ENCODE measurements around the gene SLC25A19.
"Not testable (repeated sequence)": the region's sequence is repeated elsewhere in the genome, so short reads cannot be mapped to it uniquely, and the experiment has no call there.

Gene SLC25A19

DNA sequence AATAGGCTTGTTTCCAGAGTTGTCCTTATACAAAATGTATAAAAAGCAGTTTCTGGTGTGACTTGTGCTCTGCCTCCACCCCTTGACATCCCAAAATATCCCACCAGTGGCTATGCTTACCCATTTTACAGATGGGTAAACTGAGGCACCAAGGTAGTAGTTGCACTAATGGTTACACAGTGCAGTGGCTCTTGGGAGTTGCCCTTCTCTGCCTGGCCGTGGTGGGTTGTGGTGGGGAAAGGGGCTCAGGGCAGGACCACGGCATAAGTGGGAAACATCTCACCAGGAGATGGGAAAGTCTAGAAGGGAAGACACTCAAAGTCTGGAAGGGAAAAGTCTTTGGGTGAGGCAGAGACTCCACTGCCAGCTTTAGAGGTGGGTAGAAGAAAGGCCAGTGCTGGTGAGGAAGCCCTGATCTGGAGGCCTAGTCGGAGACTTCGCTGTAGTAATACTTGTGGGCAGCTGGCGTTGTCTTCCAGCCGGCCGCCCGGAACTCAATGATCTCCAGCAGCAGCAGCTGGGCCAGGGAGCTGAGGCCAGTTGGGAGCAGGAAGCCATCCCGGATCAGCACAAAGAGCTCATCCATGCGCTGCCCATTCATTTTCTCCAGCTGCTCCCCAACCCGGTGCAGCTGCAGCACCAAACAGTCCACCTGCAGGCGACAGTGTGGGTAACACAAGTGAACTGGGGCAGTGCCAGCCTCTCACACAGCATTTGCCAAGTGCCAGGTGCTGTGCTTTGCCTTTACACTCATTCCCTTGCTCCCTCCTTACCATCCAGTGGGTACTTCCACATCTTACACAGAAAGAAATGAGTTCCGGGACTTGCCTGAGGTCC is 22.7 kb downstream of the SLC25A19 start:
- no peak for DNase-seq

DNA sequence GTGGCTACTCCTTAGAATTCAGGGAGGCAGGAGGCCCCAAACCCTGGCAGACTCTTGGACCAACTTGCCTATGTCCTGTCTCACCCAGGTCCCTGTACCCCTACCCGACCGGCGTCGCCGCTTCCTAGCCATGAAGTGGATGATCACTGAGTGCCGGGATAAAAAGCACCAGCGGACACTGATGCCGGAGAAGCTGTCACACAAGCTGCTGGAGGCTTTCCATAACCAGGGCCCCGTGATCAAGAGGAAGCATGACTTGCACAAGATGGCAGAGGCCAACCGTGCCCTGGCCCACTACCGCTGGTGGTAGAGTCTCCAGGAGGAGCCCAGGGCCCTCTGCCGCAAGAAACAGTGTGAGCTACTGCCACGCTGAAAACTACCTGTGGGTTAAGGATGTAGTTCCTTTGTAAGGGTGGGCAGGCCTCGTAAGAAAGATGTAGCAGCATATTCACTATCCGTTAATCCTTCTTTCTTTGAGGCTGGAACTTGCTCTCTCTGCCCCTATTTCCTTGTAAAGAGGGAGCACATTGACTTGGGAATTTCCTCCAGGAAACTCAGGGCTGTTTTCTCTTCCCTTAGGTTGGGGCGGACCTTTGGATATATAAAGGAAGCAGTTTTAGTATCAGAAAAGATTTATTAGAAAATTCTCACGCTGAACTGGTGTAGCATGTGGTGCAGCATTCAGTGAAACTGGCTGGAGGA is 23.5 kb downstream of the SLC25A19 start:
- DNase-seq = no peak

DNA sequence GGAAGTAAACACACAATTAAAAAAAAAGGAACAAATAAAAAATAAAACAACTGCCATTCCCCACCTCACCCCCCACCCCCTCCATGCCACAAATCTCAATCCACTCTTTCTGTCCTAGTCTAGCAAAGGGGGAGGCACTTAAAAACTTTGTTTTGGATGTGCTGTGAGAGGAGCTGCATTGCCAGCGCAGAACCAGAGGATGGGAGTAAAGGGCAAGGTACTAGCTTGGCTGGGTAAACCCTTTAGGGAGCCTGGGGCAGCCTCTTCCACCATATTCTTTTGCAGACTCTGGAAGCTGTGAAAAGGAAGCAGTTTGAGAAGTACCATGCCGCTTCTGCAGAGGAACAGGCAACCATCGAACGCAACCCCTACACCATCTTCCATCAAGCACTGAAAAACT is 26.2 kb downstream of the SLC25A19 start:
- DNase-seq = no peak

DNA sequence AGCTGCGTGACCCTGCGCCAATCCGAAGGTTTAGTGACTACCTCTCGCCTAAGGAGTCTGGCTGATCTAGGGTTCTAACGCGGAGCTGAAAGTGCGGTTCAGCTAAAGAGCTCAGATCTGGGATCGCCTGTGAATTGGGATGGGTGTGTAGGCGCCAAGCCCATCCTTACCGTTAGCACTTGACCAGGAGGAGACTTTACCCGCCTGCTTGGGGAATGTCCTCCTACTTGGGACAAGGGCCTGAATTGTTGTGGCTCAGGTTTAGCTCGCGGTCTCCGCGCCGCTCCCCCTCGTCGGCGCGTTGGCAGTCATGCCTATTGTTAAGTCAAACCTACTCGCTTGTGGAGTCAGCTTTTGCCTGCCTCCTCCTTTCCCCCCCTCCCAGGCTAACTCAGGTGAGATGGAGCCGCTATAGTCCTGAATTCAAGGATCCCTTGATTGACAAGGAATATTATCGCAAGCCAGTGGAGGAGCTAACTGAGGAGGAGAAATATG is 27.1 kb downstream of the SLC25A19 start:
- no peak for DNase-seq

DNA sequence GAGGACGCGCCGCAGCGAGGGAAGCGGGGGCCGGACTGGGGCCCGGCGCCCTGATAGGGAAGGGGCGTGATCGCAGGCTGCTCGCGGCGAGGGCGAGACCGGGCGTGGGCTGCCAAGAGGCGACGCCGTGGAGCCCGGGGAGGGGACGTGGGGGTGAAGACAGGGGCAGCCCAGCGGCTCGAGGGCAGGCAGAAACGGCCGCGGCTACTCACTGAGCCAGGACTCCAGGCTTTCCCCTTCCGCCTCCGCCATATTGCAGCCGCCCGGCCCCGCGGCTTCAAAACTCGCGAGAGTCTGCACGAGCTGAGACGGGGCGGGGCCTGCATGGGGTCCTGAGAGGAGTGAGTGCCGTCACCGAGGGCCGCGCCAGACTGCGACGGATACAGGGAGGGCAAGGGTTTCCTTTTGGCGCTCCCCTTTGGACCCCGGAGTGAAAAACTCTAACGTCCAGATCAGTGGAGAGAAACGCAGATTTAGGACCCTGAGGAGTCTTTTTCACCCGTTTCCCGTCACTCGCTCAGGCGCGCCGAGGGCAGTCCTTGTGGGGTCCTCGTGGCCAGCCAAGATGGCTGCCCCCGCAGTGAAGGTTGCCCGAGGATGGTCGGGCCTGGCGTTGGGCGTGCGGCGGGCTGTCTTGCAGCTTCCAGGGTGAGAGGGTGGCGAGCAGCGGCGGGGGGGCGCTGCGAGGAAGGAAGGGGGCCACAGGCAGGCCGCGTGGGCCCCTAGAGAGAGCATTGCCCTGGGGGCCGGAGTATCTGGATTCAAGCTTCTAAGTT is 27.7 kb downstream of the SLC25A19 start, which contains the start of the genes GGA3 and MRPS7:
Gene GGA3, minus strand, starts transcription at position 271 of the 776 bp plus-strand sequence. Its CDS starts 19 bp downstream, at position 252.
Gene MRPS7, plus strand, starts transcription at position 544 of the 776 bp plus-strand sequence. Its CDS starts 22 bp downstream, at position 566.
- DNase-seq = peak; percentile 93

DNA sequence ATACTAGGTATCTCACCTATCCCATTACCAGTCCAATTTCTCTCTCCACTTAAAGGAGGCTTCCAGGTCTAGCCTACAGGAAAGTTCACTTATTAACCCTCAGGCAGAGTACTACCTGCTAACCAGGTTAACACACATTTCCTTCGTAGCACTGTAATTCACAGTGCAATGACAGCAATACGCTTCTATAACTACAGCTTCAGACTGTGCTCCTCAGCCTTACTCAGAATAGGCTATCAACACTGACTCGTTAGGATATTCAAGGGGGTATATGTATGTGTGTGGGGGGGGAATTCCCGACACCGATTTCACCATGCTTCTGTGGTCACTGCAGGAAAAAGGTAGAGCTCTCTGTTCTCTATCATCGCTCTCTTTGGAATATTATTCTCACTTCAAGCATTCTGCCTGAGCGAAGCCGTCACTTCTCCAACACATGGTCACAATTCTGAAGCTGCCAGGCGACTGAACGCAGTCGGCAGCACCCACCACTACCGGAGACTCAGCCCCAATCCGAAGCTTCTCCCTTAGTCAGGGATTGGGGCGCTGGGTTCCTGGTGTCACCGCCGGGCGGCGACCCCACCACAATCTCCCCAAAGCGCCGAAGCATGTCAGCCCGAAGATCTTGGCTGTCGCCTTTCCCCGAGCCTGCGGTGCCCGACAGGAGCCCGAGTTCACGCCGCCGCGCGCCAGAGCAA is 28.4 kb downstream of the SLC25A19 start:
- no peak for DNase-seq

DNA sequence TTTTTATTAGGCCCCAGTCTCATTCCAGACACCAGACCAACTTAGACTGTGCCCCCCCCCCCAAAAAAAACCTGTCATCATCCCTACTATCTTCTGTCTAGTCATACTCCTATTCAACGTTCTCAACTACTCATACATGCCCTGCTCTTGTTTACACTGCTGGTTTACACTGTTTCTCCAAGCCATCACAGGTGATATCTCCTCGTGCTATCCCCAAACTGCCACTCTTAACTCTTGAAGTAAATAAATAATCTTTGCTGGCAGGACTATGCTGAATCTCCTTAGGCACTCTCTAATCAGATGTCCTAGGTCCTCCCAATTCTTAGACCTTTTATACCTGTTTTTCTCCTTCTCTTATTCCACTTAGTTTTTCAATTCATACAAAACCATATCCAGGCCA is 32.0 kb downstream of the SLC25A19 start:
- not testable (repeated sequence) for DNase-seq

DNA sequence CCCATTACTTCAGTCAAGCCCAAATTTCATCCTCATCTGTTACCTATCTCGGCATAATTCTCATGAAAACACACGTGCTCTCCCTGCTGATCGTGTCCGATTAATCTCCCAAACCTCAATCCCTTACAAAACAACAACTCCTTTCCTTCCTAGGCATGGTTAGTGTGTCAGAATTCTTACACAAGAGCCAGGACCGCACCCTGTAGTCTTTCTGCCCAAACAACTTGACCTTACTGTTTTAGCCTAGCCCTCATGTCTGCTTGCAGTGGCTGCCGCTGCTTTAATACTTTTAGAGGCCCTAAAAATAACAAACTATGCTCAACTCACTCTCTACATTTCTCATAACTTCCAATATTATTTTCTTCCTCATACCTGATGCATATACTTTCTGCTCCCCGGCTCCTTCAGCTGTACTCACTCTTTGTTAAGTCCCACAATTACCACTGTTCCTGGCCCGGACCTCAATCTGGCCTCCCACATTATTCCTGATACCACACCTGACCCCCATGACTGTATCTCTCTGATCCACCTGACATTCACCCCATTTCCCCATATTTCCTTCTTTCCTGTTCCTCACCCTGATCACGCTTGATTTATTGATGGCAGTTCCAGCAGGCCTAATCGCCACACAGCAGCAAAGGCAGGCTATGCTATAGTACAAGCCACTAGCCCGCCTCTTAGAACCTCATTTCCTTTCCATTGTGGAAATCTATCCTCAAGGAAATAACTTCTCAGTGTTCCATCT is 33.1 kb downstream of the SLC25A19 start:
- DNase-seq = not testable (repeated sequence)

DNA sequence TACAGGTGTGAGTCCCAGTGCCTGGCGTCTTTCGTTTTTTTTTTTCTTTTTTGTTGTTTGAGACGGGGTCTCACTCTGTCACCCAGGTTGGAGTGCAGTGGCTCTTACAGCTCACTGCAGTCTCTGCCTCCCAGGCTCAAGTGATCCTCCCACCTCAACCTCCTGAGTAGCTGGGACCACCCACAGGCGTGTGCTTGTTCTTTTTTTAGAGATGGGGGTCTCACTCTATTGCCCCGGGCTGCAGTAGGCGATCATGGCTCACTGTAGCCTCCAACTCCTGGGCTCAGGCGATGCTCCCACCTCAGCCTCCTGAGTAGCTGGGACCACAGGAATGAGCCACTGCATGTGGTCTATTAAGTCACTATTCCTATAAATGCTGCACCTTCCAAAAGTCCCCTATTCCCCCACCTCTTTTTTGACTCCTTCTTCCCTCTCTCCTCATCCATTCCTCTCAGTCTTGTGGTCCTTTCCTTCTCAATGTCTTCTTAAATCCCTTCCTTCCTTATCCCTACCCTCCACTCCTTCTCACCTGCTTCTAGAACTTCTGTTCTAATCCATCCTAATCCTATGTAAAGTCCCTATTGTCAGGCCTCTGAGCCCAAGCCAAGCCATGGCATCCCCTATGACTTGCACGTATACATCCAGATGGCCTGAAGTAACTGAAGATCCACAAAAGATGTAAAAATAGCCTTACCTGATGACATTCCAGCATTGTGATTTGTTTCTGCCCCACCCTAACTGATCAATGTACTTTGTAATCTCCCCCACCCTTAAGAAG is 37.0 kb downstream of the SLC25A19 start:
- DNase-seq = no peak

DNA sequence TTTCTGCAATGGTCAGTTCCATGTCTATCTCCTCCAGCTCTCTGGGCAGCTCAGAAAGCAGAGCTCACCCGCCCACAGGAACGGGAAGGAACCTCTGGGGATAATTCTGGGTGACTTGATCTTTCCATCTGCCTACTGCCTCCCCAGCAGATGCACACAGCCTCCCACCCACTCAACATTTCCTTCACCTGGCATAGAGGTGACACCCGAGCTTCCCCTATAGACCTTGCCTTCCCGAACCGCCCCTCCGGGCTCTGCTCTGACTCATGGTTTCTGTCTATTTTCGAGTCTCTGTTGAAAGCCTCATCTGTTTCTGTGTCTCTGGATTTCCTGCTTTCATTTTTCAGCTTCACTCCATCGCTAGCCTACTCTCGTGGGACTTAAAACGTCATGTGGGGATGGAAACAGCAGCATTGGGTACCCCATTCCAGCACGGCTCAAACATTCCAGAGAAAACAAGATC is 39.2 kb downstream of the SLC25A19 start:
- no peak for DNase-seq

DNA sequence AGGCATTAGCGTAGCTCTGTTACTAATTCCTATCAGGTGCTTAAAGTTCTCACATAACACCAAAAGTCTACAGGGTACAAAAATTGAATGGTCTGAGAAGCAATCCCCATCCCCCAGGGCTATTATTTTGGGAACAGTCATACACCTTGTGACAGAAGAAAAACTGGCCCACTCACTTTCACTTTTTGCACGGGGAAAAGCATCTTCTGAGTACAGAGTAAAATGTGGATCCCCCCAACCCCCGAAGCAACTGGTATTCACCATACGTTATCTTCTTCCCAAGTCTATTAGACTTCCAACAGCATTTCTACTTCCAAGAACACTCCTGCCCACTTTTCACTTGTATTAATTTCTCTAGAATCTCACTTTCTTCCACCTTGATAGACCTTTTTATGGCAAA is 39.7 kb downstream of the SLC25A19 start:
- DNase-seq = no peak

DNA sequence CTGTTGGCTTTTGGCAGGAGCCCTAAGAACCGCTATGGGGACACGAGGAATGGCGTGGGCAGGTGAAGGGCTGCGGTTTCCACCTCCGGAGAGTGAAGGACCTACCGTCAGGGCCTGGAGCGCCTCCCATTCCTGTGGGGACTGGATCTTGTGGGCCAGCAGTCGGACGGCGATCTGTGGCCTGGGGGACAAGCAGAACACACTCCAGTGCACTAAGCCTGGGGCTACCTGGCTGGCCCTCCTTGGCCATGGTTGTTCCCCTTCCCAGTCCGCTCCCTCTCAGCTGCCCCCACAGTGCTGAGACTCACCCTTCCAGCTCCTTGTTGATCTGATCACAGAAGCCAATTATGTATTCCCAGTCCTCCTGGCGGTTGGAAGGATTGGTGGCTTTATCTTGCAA is 42.8 kb downstream of the SLC25A19 start:
- DNase-seq = no peak

DNA sequence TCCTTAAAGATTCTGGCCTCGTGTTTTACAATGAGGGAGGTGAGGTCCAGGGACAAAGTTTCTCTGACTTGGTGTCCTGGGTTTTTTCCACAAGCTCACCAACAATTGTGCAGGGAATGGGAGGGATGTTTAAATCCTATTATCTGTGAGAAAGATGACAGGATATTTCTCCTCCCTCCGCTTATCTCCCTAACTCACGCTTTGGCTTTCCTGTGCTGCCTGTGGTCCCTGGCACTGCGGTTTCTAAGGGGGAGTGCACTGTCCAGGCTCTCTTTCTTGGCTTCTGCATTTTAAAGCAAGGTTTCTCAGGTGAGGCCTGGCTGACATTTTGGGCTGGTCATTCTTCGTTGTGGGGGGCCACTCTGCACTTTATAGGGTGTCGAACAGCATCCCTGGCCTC is 44.2 kb downstream of the SLC25A19 start:
- no peak for DNase-seq

DNA sequence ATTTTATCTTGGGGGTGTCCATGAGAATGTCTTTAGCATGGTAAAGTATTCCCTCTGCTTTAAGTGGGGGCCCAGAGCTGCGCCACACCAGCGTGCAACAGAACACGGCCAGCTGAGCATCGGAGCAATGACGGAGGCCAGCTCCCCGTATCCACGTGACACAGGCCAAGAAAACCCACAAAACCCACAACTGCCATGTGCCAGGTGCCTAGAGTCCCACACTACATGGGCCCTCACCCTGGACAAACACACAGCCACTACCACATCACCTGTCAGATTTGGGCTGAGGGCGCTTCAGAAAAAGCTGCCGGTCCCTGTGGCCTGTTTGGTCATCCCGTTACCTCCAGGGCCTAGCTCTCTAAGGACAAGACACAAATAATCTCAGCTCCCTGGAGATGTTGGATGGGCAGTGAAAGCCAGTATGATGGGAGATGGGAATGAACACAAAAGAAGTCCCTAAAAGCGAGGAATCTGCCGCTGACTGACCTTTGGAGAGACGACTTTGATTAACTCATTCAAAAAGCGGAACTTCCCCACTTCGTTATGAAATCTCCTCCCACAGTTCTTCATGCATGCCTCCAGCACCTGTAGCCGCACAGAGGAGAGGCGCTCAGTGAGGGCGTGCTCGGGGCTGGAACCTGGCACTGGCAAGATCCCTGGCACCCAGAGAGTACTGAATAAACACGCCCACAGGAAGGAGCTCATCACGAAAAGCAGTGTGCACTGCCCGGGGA is 44.9 kb downstream of the SLC25A19 start:
- DNase-seq = no peak

DNA sequence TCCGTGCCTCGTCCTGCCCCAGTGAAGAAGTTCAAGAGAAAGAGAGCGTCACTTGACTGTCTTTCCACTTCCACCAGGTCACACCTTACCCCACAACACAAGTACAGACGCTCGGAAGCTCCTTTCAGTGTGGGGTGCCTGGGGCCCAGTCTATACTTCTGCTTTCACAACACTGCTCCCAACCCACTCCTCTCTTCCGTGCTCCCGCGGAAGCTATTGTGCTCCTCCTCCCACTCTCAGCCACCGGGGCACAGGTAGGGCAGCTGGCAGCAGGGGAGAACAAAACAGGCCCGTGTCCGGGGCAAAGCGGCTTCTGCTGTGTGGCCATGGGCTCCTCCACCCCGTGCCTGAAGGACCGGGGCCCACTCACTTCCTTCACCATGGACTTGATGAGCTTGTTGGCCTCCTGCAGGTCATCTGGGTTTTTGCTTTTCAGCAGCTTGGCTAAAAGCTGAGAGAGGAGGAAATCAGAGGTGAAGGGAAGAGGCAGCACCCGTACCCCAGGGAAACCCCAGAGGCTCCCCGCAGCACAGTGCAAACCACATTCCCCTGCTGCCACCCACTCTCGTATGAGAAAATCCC is 46.7 kb downstream of the SLC25A19 start:
- no peak for DNase-seq

DNA sequence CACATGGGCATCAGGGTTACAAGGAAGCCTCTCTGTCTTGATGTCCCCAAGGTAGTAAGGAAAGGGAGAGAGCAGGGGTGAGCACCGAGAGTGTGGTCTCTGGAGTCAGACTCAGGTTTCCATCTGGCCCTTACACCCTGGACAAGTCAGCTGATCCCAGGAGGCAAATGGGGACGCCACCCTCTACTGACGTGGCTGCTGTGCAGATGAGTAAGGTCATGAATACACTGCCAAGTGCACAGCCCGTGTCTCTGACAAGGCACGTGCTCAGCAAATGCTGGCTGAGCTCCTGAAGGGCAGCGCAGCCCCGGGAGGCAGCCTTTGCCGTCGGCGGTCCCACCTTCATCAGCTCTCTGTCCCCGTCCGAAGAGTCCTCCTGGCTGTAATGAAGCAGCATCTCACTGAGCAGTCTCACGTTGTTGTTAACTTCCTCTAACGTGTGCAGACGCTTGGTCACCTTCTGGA is 47.2 kb downstream of the SLC25A19 start:
- DNase-seq = no peak

DNA sequence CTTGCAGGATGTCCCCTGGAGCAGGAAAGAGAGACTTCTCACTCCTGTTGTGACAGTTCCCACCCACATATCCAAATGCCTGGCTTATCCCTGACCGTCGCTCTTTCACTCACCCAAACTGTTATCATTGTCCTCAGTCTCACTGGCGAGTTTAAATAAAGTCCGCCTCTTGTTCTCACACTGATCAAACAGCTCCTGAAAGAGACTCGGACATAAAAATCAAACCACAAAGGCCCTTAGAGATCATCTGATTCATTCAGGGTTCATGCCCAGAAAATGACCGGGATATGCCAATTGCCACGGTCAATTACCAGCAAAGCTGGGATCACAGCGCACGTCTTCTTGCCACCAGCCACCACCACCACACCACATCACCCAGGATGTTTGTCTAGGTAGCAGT is 47.7 kb downstream of the SLC25A19 start:
- no peak for DNase-seq

DNA sequence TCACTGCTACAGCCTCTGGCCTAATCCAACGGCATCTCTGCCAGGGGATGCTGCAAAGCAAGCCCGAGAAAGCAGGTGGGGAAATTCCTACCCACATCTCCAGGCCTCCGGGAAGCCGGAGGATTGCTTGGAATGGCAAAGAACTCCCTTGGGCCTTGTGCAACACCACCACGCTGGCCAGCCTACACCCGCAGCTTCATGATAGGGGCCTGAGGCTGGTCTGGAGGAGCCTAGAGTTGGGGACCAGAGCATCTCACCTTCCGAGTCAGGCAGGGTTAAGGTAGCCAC is 48.1 kb downstream of the SLC25A19 start:
- DNase-seq = no peak

DNA sequence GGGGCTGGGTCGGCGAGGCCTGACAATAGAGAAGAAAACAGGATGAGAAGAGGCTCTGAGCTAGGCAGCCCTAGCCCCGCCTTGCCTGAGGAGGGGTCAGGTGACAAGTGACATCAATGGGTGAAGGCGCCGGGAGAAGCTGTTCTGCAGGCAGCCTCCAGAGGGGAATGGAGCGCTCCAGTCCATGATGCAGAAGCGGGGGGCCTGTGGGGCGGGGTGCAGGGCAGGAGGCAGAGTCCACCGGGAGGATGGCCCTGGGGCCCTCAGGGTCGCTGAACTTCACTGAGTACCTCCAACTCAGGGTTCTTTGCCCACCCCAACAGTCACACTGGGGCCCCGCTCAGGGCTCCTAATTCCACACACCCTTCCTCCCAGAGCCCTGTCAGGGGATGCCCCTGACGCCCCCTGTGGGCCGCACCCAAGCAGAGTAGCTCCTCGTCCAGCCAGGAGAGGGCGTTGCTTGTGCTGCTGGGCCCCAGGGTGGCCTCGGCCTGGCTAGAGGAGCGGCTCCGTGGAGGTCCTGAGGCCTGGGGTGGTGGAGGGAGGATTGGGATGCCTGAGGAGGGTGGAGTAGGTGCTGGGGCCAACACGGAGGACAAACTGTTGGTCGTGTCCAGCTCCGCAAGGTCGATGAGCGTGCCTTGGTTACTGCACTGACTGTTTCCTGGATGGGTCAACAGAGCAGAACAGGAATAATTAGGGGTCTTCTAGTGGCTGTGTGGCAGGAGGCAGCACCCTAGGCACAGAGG is 48.7 kb downstream of the SLC25A19 start:
- no peak for DNase-seq

All from amniotic stem cell (primary cell).